ENCODE measurements around the gene GATAD2A. TPM values are rescaled to one million over a fixed set of nuclear protein-coding genes. Genes with fewer than 3 reads are reported as not detected.

The GATAD2A gene
- total and polyA plus RNA-seq, 10 of the 15 experiments (the other 5 are each of a cell fraction or from before 2014, with no cell fraction given) = 2.6 to 173 (median 32.0) TPM

DNA sequence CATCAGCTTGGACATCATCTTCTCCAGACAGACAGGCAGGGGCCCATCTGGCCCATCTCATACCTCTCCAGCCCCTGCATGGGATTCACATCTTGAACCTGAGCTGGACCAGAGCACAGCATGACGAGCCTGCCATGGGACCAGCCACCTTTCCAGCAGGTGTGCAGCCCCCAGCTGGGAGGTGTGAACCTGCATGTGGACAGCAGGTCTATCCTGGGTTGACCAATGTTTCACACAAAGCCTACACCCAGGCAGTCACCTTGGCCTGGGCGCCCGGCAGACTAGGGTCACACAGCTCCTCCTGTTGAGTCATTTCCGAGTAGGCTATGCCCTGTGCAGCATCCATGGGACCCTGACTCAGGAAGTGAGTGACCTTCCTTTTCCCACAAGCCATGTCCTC lies 43.4 kb upstream of the GATAD2A start:
- no peak overlapping the region for H3K4me2 ChIP-seq (ENCODE audit: control insufficient read depth, insufficient read depth)
- no peak overlapping the region for H3K4me3 ChIP-seq
- DNase-seq (ENCODE audit: low read depth, low spot score) (no peak), FAIRE-seq (no peak), ATAC-seq (no peak)
- no TSS peak for BruUV-seq (replicated peaks)
- ChIA-PET RAD21 (ENCODE audit: unreplicated experiment) (interaction anchor here (0.6 to 2.9 kb wide), 3 partner anchors 44 to 128 kb away, joined by 3 to 16 read pairs (median 8); partner anchors contain the start of gene GATAD2A), POLR2A (interaction anchor here (0.7 to 1.0 kb wide), 2 partner anchors 33 to 43 kb away, joined by 3 read pairs; partner anchors contain the start of gene GATAD2A), SMC1A (ENCODE audit: uncharacterized antibody, unreplicated experiment) (interaction anchor here (0.9 to 1.6 kb wide), 5 partner anchors 27 to 131 kb away, joined by 3 to 7 read pairs (median 3); no protein-coding TSS in a partner anchor), CTCF (interaction anchor here (0.7 to 10.8 kb wide), 10 partner anchors 11 to 218 kb away, joined by 3 to 223 read pairs (median 4); partner anchors contain the start of gene GATAD2A)
- no peak overlapping the region for H2AFZ ChIP-seq (ENCODE audit: control insufficient read depth, low read depth, low read length)
- no peak overlapping the region for H3K27ac ChIP-seq (ENCODE audit: control insufficient read depth, insufficient read depth)
- no peaks in the 10 kb centered on the region for H3K27me3 ChIP-seq (replicated peaks in 1 of 2; ENCODE audit: control insufficient read depth in 2 of 2, insufficient read depth in 2 of 2, low read length in 1 of 2)
- no peaks in the 10 kb centered on the region for H3K79me2 ChIP-seq (ENCODE audit: control insufficient read depth, insufficient read depth, low read length)
- intact Hi-C loops (cut with micrococcal nuclease; ENCODE audit: unreplicated experiment) (no loop called here), in situ Hi-C loops (cut with MboI) (no loop called here)
- no peak overlapping the region for H3K9ac ChIP-seq (ENCODE audit: control insufficient read depth, insufficient read depth, low read length)
- WGBS (ENCODE audit: insufficient coverage, insufficient replicate concordance, low lambda C conversion rate, missing lambda C conversion rate) = 88% methylated on average over 4 of the region's 4 CpGs
- H3K36me3 ChIP-seq (ENCODE audit: control insufficient read depth in 2 of 2, insufficient read depth in 2 of 2, low read length in 1 of 2) = no peaks in the 10 kb centered on the region; a peak in 1 of 4 replicates
- H4K20me1 ChIP-seq (ENCODE audit: control insufficient read depth, insufficient read depth) = no peaks in the 10 kb centered on the region
- TF ChIP-seq, protein P1, sequence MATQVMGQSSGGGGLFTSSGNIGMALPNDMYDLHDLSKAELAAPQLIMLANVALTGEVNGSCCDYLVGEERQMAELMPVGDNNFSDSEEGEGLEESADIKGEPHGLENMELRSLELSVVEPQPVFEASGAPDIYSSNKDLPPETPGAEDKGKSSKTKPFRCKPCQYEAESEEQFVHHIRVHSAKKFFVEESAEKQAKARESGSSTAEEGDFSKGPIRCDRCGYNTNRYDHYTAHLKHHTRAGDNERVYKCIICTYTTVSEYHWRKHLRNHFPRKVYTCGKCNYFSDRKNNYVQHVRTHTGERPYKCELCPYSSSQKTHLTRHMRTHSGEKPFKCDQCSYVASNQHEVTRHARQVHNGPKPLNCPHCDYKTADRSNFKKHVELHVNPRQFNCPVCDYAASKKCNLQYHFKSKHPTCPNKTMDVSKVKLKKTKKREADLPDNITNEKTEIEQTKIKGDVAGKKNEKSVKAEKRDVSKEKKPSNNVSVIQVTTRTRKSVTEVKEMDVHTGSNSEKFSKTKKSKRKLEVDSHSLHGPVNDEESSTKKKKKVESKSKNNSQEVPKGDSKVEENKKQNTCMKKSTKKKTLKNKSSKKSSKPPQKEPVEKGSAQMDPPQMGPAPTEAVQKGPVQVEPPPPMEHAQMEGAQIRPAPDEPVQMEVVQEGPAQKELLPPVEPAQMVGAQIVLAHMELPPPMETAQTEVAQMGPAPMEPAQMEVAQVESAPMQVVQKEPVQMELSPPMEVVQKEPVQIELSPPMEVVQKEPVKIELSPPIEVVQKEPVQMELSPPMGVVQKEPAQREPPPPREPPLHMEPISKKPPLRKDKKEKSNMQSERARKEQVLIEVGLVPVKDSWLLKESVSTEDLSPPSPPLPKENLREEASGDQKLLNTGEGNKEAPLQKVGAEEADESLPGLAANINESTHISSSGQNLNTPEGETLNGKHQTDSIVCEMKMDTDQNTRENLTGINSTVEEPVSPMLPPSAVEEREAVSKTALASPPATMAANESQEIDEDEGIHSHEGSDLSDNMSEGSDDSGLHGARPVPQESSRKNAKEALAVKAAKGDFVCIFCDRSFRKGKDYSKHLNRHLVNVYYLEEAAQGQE (IDR thresholded peaks at IDR 0.05; ENCODE audit: low read depth, low read length) = no peak
- no peak for TF ChIP-seq TAF1 (IDR thresholded peaks at IDR 0.05; ENCODE audit: borderline replicate concordance, low read depth, low read length)
- TF ChIP-seq, protein P2, sequence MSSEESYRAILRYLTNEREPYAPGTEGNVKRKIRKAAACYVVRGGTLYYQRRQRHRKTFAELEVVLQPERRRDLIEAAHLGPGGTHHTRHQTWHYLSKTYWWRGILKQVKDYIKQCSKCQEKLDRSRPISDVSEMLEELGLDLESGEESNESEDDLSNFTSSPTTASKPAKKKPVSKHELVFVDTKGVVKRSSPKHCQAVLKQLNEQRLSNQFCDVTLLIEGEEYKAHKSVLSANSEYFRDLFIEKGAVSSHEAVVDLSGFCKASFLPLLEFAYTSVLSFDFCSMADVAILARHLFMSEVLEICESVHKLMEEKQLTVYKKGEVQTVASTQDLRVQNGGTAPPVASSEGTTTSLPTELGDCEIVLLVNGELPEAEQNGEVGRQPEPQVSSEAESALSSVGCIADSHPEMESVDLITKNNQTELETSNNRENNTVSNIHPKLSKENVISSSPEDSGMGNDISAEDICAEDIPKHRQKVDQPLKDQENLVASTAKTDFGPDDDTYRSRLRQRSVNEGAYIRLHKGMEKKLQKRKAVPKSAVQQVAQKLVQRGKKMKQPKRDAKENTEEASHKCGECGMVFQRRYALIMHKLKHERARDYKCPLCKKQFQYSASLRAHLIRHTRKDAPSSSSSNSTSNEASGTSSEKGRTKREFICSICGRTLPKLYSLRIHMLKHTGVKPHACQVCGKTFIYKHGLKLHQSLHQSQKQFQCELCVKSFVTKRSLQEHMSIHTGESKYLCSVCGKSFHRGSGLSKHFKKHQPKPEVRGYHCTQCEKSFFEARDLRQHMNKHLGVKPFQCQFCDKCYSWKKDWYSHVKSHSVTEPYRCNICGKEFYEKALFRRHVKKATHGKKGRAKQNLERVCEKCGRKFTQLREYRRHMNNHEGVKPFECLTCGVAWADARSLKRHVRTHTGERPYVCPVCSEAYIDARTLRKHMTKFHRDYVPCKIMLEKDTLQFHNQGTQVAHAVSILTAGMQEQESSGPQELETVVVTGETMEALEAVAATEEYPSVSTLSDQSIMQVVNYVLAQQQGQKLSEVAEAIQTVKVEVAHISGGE (CRISPR knock-in tag; IDR thresholded peaks at IDR 0.05) = no peak
- no peak for TF ChIP-seq KDM1A (IDR thresholded peaks at IDR 0.05; ENCODE audit: borderline replicate concordance)
- TF ChIP-seq EGR1 (IDR thresholded peaks at IDR 0.05; ENCODE audit: borderline replicate concordance in 1 of 2, low read depth in 2 of 2, low read length in 2 of 2) = no peak
- TF ChIP-seq, protein P3, sequence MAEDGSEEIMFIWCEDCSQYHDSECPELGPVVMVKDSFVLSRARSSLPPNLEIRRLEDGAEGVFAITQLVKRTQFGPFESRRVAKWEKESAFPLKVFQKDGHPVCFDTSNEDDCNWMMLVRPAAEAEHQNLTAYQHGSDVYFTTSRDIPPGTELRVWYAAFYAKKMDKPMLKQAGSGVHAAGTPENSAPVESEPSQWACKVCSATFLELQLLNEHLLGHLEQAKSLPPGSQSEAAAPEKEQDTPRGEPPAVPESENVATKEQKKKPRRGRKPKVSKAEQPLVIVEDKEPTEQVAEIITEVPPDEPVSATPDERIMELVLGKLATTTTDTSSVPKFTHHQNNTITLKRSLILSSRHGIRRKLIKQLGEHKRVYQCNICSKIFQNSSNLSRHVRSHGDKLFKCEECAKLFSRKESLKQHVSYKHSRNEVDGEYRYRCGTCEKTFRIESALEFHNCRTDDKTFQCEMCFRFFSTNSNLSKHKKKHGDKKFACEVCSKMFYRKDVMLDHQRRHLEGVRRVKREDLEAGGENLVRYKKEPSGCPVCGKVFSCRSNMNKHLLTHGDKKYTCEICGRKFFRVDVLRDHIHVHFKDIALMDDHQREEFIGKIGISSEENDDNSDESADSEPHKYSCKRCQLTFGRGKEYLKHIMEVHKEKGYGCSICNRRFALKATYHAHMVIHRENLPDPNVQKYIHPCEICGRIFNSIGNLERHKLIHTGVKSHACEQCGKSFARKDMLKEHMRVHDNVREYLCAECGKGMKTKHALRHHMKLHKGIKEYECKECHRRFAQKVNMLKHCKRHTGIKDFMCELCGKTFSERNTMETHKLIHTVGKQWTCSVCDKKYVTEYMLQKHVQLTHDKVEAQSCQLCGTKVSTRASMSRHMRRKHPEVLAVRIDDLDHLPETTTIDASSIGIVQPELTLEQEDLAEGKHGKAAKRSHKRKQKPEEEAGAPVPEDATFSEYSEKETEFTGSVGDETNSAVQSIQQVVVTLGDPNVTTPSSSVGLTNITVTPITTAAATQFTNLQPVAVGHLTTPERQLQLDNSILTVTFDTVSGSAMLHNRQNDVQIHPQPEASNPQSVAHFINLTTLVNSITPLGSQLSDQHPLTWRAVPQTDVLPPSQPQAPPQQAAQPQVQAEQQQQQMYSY (CRISPR knock-in tag; IDR thresholded peaks at IDR 0.05) = no peak
- no peak for TF ChIP-seq TARDBP (IDR thresholded peaks at IDR 0.05; ENCODE audit: borderline replicate concordance)
- TF ChIP-seq NR2C1 (IDR thresholded peaks at IDR 0.05) = no peak
- peaks cover 5% of the 10 kb centered on the region; the same call in 1 of the 2 replicates for H3K4me1 ChIP-seq (ENCODE audit: control insufficient read depth, insufficient read depth, low read length)
- H3K9me3 ChIP-seq (replicated peaks; ENCODE audit: control insufficient read depth, insufficient read depth, low read length) = no peaks in the 10 kb centered on the region

Data from GM12878 (cell line).